Measurements from ENCODE around the gene PEAK1. TPM values are rescaled to one million over a fixed set of nuclear protein-coding genes. Genes with fewer than 3 reads are reported as not detected.

Gene PEAK1
- total RNA-seq, 1 donor from 2014 or later: 289 TPM

DNA sequence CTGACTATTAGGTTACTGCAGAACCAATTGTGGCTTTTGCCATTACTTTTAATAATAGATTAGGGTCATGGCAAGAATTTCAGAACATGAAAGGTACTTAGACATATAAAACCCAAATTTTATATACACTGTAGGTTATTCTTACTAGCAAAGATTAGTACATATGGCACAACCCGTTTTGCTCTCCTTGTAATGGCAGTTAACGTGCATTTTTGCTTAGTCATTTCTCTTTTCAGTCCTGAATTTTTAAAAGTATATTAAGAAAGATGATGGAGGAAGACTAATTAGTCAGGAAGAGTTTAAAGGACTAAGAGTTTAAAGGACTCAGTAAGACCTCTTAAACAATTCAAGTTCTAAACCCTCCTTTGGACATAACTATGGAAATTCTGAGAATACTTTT is 114.0 kb downstream of the PEAK1 start:
- H3K9me3 Mint-ChIP-seq (ENCODE audit: unreplicated experiment): no peaks in the 10 kb centered on the region
- H3K27me3 Mint-ChIP-seq (ENCODE audit: unreplicated experiment): no peaks in the 10 kb centered on the region
- H3K4me3 Mint-ChIP-seq (ENCODE audit: unreplicated experiment): no peak overlapping the region
- peaks cover 5% of the 10 kb centered on the region for H3K36me3 Mint-ChIP-seq (ENCODE audit: low read depth, unreplicated experiment)
- no peak for DNase-seq (ENCODE audit: low spot score)
- no peak overlapping the region for H3K27ac Mint-ChIP-seq (ENCODE audit: unreplicated experiment)
- peaks cover 18% of the 10 kb centered on the region for H3K4me1 Mint-ChIP-seq (ENCODE audit: unreplicated experiment)
- TF ChIP-seq CTCF (IDR thresholded peaks at IDR 0.05; ENCODE audit: unreplicated experiment): no peak

- H3K27me3 Mint-ChIP-seq (ENCODE audit: unreplicated experiment): peaks cover 3% of the 10 kb centered on the region
- TF ChIP-seq CTCF (IDR thresholded peaks at IDR 0.05; ENCODE audit: unreplicated experiment): no peak
- no peak overlapping the region for H3K4me3 Mint-ChIP-seq (ENCODE audit: unreplicated experiment)
- peaks cover 4% of the 10 kb centered on the region for H3K36me3 Mint-ChIP-seq (ENCODE audit: low read depth, unreplicated experiment)
- no peak overlapping the region for H3K27ac Mint-ChIP-seq (ENCODE audit: unreplicated experiment)
- H3K4me1 Mint-ChIP-seq (ENCODE audit: unreplicated experiment): peaks cover 5% of the 10 kb centered on the region
- no peaks in the 10 kb centered on the region for H3K9me3 Mint-ChIP-seq (ENCODE audit: unreplicated experiment)
- no peak for DNase-seq (ENCODE audit: low spot score)
These were observed 123.0 kb downstream of the PEAK1 start for GRCh38 chr15:77296773-77297337.

- Mint-ChIP-seq H3K9me3 (ENCODE audit: unreplicated experiment) (no peaks in the 10 kb centered on the region), H3K27ac (ENCODE audit: unreplicated experiment) (no peak overlapping the region), H3K4me3 (ENCODE audit: unreplicated experiment) (no peak overlapping the region), H3K27me3 (ENCODE audit: unreplicated experiment) (peaks cover 3% of the 10 kb centered on the region), H3K4me1 (ENCODE audit: unreplicated experiment) (peaks cover 5% of the 10 kb centered on the region), H3K36me3 (ENCODE audit: low read depth, unreplicated experiment) (peaks cover 4% of the 10 kb centered on the region)
- no peak for TF ChIP-seq CTCF (IDR thresholded peaks at IDR 0.05; ENCODE audit: unreplicated experiment)
- no peak for DNase-seq (ENCODE audit: low spot score)
These were observed 124.5 kb downstream of the PEAK1 start for GRCh38 chr15:77295446-77295845.

- TF ChIP-seq CTCF (IDR thresholded peaks at IDR 0.05; ENCODE audit: unreplicated experiment): no peak
- no peaks in the 10 kb centered on the region for H3K27me3 Mint-ChIP-seq (ENCODE audit: unreplicated experiment)
- H3K27ac Mint-ChIP-seq (ENCODE audit: unreplicated experiment): no peak overlapping the region
- no peaks in the 10 kb centered on the region for H3K9me3 Mint-ChIP-seq (ENCODE audit: unreplicated experiment)
- H3K4me1 Mint-ChIP-seq (ENCODE audit: unreplicated experiment): peaks cover 12% of the 10 kb centered on the region
- no peak overlapping the region for H3K4me3 Mint-ChIP-seq (ENCODE audit: unreplicated experiment)
- no peak for DNase-seq (ENCODE audit: low spot score)
- peaks cover 4% of the 10 kb centered on the region for H3K36me3 Mint-ChIP-seq (ENCODE audit: low read depth, unreplicated experiment)
These were observed 126.8 kb downstream of the PEAK1 start for GRCh38 chr15:77292969-77293558.

DNA sequence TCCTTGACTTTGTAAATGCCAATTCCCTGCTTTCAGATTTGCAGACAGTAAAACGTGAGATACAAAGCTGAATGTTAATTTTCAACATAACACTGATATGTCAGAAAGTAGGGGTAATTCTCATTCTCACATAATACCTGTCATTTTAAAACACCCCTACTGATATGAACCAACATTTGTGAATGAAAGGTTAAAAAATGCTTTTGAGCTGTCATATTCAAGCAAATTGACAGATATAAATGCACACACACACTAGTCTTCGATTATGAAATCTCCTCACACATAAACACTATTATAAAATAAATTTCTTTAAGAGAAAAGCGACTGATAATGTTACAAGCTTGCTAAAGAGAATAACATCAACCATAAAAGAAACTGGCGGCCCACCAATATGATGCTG is 128.8 kb downstream of the PEAK1 start:
- H3K27ac Mint-ChIP-seq (ENCODE audit: unreplicated experiment): no peak overlapping the region
- H3K4me1 Mint-ChIP-seq (ENCODE audit: unreplicated experiment): peaks cover 19% of the 10 kb centered on the region
- H3K36me3 Mint-ChIP-seq (ENCODE audit: low read depth, unreplicated experiment): peaks cover 3% of the 10 kb centered on the region
- H3K9me3 Mint-ChIP-seq (ENCODE audit: unreplicated experiment): no peaks in the 10 kb centered on the region
- DNase-seq (ENCODE audit: low spot score): no peak
- H3K4me3 Mint-ChIP-seq (ENCODE audit: unreplicated experiment): no peak overlapping the region
- no peaks in the 10 kb centered on the region for H3K27me3 Mint-ChIP-seq (ENCODE audit: unreplicated experiment)
- TF ChIP-seq CTCF (IDR thresholded peaks at IDR 0.05; ENCODE audit: unreplicated experiment): no peak
